Peyer's patch (tissue), 4 donors: ENCODE results near the gene SHMT2. TPM values are rescaled to one million over a fixed set of nuclear protein-coding genes. Genes with fewer than 3 reads are reported as not detected.

Source experiments
- DNase-seq, 3 donors: peaks; one replicate each; pipeline ENCODE4 v3.0.0-alpha.2; 2017 to 2019
- H3K27ac ChIP-seq, 4 donors: fragments of 200-600 bp; sonication (generic); one replicate each; pipeline ENCODE4 v1.5.1; 2016 to 2019
- H3K27me3 ChIP-seq, 2 donors: fragments of 200-600 bp; sonication (generic); one replicate each; pipeline ENCODE4 v1.5.1; 2019
- H3K36me3 ChIP-seq, 3 donors: fragments of 200-600 bp; sonication (generic); one replicate each; pipeline ENCODE4 v1.5.1; 2016 to 2019
- H3K4me1 ChIP-seq, 4 donors: fragments of 200-600 bp; sonication (generic); one replicate each; pipeline ENCODE4 v1.5.1; 2016 to 2019
- H3K4me3 ChIP-seq, 4 donors: fragments of 200-600 bp; sonication (generic); 1 replicate in 3 of 4; 2 replicates in 1 of 4; pipeline ENCODE4 v1.5.1; 2016 to 2019; ENCODE audit warnings: mild to moderate bottlenecking in 1 of 4
- H3K9me3 ChIP-seq, 4 donors: fragments of 200-600 bp; sonication (generic); one replicate each; pipeline ENCODE4 v1.5.1; 2016 to 2019; ENCODE audit warnings: mild to moderate bottlenecking in 1 of 4
- CTCF ChIP-seq, 6 experiments: fragments of 450-650 bp in 4 of 6; fragments of 200-600 bp in 2 of 6; sonication (generic) in 1 of 6; IDR thresholded peaks; one replicate each; pipeline ENCODE4 v1.5.1; 2017 to 2019; ENCODE audit warnings: antibody characterized with exemption in 6 of 6, mild to moderate bottlenecking in 3 of 6, moderate library complexity in 1 of 6
- POLR2A ChIP-seq, 2 donors: fragments of 450-650 bp; IDR thresholded peaks; one replicate each; pipeline ENCODE4 v1.5.1; 2017; ENCODE audit warnings: antibody characterized with exemption in 2 of 2, mild to moderate bottlenecking in 2 of 2, moderate library complexity in 2 of 2
- total RNA-seq, 4 donors: library from RNA; depleted of rRNA; stranded (reverse); fragments of >200 nt; gene quantifications; one replicate each; pipeline ENCODE4 v1.1.0, GENCODE V29; 2016

SHMT2 gene
- total RNA-seq, 4 donors from 2014 or later, result 34.4 to 72.6 (median 36.3) TPM

DNA sequence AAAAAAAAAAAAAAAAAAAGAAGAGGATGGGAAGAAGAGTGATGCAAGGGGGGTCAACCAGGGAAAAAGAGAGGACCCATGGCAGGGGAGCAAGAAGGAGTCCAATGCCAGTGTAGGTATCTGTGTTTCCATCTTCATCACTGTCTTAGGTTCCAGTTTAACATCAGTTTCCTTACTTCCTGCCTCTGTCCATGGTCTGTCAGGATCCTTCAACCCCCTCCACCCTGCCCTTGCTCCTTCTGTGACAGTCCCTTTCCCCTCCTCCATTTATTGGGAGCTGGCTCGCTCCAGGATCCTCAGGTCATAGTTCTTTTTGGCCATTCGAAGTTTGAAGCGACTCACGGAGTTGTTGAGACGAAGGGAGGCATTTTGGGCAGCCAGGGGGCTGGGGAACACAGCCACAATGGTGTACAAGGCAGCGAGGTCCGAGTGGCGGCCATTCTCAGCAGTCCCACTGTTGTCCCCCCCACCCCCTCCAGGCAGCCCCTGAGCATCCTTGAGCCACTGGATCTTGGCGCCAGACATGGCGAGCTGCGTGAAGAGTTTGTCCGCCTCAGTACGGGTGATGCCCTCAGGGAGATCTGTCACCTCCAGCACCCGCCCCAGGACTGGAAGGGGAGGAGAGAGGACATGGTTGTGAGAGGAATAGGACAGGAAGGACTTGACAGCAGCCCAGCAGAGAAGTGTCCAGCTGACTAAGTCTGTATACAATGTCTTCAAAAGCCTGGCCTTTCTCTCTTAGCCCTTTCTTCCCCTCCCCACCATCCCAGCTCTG, 25.2 kb downstream of the SHMT2 start:
- peaks cover 0 to 53% (median 0%) of the 10 kb centered on the region in 3 donors for H3K36me3 ChIP-seq
- no peak overlapping the region for H3K4me3 ChIP-seq
- no peaks in the 10 kb centered on the region for H3K27me3 ChIP-seq
- no peak overlapping the region for H3K27ac ChIP-seq
- DNase-seq, result no peak
- H3K9me3 ChIP-seq, result no peaks in the 10 kb centered on the region
- no peak for TF ChIP-seq CTCF (IDR thresholded peaks at IDR 0.05)
- TF ChIP-seq POLR2A (IDR thresholded peaks at IDR 0.05), result no peak
- H3K4me1 ChIP-seq, result no peaks in the 10 kb centered on the region

- no peak for DNase-seq
- H3K9me3 ChIP-seq, result no peaks in the 10 kb centered on the region
- no peak overlapping the region for H3K27ac ChIP-seq
- TF ChIP-seq POLR2A (IDR thresholded peaks at IDR 0.05) (no peak), CTCF (IDR thresholded peaks at IDR 0.05) (no peak)
- no peaks in the 10 kb centered on the region for H3K27me3 ChIP-seq
- H3K4me3 ChIP-seq, result no peak overlapping the region
- H3K36me3 ChIP-seq, result peaks cover 0 to 59% (median 0%) of the 10 kb centered on the region in 3 donors
- no peaks in the 10 kb centered on the region for H3K4me1 ChIP-seq
Observed at GRCh38 chr12:57255916-57256315, 26.4 kb downstream of the SHMT2 start.

- no peak for TF ChIP-seq POLR2A (IDR thresholded peaks at IDR 0.05)
- TF ChIP-seq CTCF (IDR thresholded peaks at IDR 0.05), result no peak
- Histone ChIP-seq H3K36me3 (peaks cover 0 to 83% (median 0%) of the 10 kb centered on the region in 3 donors), H3K27me3 (no peaks in the 10 kb centered on the region), H3K27ac (no peak overlapping the region), H3K9me3 (no peaks in the 10 kb centered on the region), H3K4me1 (no peaks in the 10 kb centered on the region), H3K4me3 (no peak overlapping the region)
- no peak for DNase-seq
Observed at GRCh38 chr12:57258977-57259970, 29.8 kb downstream of the SHMT2 start.

DNA sequence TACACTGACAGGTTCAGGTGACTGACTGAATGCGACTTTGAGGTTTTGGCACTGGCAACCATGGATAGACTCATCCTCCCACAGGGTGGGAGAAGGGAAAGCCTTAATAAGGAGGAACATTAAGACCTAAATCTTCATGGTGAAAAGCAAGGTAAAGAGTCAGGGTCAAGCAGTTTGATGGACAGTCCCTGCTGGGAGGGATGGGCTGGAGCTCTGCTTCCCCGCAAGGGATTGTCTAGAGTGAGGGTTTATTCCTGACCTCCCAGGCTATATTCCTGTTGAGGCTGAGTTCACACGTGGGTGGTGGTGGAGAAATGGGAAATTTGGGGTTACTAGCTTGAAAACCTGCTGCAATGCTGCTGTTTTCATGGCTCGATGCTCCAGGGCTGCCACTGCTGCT, 30.9 kb downstream of the SHMT2 start:
- DNase-seq, result no peak
- Histone ChIP-seq H3K27ac (no peak overlapping the region), H3K36me3 (peaks cover 0 to 79% (median 0%) of the 10 kb centered on the region in 3 donors), H3K4me1 (no peaks in the 10 kb centered on the region), H3K4me3 (no peak overlapping the region), H3K9me3 (no peaks in the 10 kb centered on the region), H3K27me3 (no peaks in the 10 kb centered on the region)
- no peak for TF ChIP-seq CTCF (IDR thresholded peaks at IDR 0.05)
- no peak for TF ChIP-seq POLR2A (IDR thresholded peaks at IDR 0.05)

- no peak overlapping the region for H3K4me3 ChIP-seq
Observed at GRCh38 chr12:57261428-57261865, 31.9 kb downstream of the SHMT2 start.

More at GRCh38 chr12:57261428-57261865, 31.9 kb downstream of the SHMT2 start:
- Histone ChIP-seq H3K36me3 (peaks cover 0 to 75% (median 0%) of the 10 kb centered on the region in 3 donors), H3K4me1 (no peaks in the 10 kb centered on the region), H3K27ac (no peak overlapping the region), H3K27me3 (no peaks in the 10 kb centered on the region), H3K9me3 (no peaks in the 10 kb centered on the region)
- no peak for DNase-seq
- no peak for TF ChIP-seq CTCF (IDR thresholded peaks at IDR 0.05)
- no peak for TF ChIP-seq POLR2A (IDR thresholded peaks at IDR 0.05)
